ENCODE measurements around the gene CACNG3.

CACNG3 gene

GRCh38 chr16:24246911-24247607 is 9.1 kb upstream of the CACNG3 start:
- no peak for DNase-seq (ENCODE audit: low read depth)
- no peak for TF ChIP-seq CTCF (IDR thresholded peaks at IDR 0.05; ENCODE audit: insufficient read depth, low read depth, low read length, missing control alignments)
- no peak overlapping the region for H3K4me3 ChIP-seq (ENCODE audit: low read length)

GRCh38 chr16:24253192-24253591 is 2.9 kb upstream of the CACNG3 start:
- no peak overlapping the region for H3K4me3 ChIP-seq (ENCODE audit: low read length)
- TF ChIP-seq CTCF (IDR thresholded peaks at IDR 0.05; ENCODE audit: insufficient read depth, low read depth, low read length, missing control alignments): peak; percentile 48
- DNase-seq (ENCODE audit: low read depth): peak; percentile 51

- DNase-seq (ENCODE audit: low read depth): no peak
- no peak for TF ChIP-seq CTCF (IDR thresholded peaks at IDR 0.05; ENCODE audit: insufficient read depth, low read depth, low read length, missing control alignments)
- no peak overlapping the region for H3K4me3 ChIP-seq (ENCODE audit: low read length)
Measured at GRCh38 chr16:24257958-24258357, 1.8 kb downstream of the CACNG3 start.

GRCh38 chr16:24258791-24259190 is 2.7 kb downstream of the CACNG3 start:
- TF ChIP-seq CTCF (IDR thresholded peaks at IDR 0.05; ENCODE audit: insufficient read depth, low read depth, low read length, missing control alignments): no peak
- H3K4me3 ChIP-seq (ENCODE audit: low read length): no peak overlapping the region
- no peak for DNase-seq (ENCODE audit: low read depth)

GRCh38 chr16:24262816-24263215 is 6.7 kb downstream of the CACNG3 start:
- no peak for DNase-seq (ENCODE audit: low read depth)
- no peak for TF ChIP-seq CTCF (IDR thresholded peaks at IDR 0.05; ENCODE audit: insufficient read depth, low read depth, low read length, missing control alignments)
- no peak overlapping the region for H3K4me3 ChIP-seq (ENCODE audit: low read length)

- no peak overlapping the region for H3K4me3 ChIP-seq (ENCODE audit: low read length)
- TF ChIP-seq CTCF (IDR thresholded peaks at IDR 0.05; ENCODE audit: insufficient read depth, low read depth, low read length, missing control alignments): no peak
- DNase-seq (ENCODE audit: low read depth): no peak
Measured at GRCh38 chr16:24270721-24271442, 14.7 kb downstream of the CACNG3 start.
